GM19239 (cell line): ENCODE results near the gene PRKAR1A.
A peak's percentile ranks its signal among the peaks of the same experiment; 100 is the strongest.
"Not testable (repeated sequence)": the region's sequence is repeated elsewhere in the genome, so short reads cannot be mapped to it uniquely, and the experiment has no call there.

Source experiments
- DNase-seq: peaks from one replicate; pipeline ENCODE4 v3.0.0; 2011; ENCODE audit warnings: low spot score; ENCODE audit not compliant: insufficient read length
- FAIRE-seq: peaks from 2 replicates; lab custom pipeline; 2011; peaks lifted over from hg19 to GRCh38; lab: Jason Lieb, UNC

Gene PRKAR1A

GRCh38 chr17:68509141-68510057 lies 2.8 kb upstream of the PRKAR1A start:
- no peak for DNase-seq
- no peak for FAIRE-seq

GRCh38 chr17:68511254-68511670 lies 968 bp upstream of the PRKAR1A start:
- DNase-seq (no peak), FAIRE-seq (no peak)

GRCh38 chr17:68511671-68512246 lies 471 bp upstream of the PRKAR1A start:
- FAIRE-seq, result no peak
- DNase-seq, result peak; percentile 46

- FAIRE-seq, result peak; percentile 23
- no peak for DNase-seq
Measured at GRCh38 chr17:68512960-68513474, 787 bp downstream of the PRKAR1A start.

GRCh38 chr17:68513932-68514331 lies 1.7 kb downstream of the PRKAR1A start:
- FAIRE-seq (peak; percentile 4), DNase-seq (no peak)

- FAIRE-seq (no peak), DNase-seq (no peak)
Measured at GRCh38 chr17:68514831-68515635, 2.8 kb downstream of the PRKAR1A start.

GRCh38 chr17:68516732-68517131 lies 4.5 kb downstream of the PRKAR1A start:
- DNase-seq, result no peak
- FAIRE-seq, result no peak

- DNase-seq, FAIRE-seq: not testable (repeated sequence)
Measured at GRCh38 chr17:68517605-68518004, 5.4 kb downstream of the PRKAR1A start.

- no peak for FAIRE-seq
- no peak for DNase-seq
Measured at GRCh38 chr17:68518063-68518815, 6.0 kb downstream of the PRKAR1A start.

- not testable (repeated sequence) for DNase-seq, FAIRE-seq
Measured at GRCh38 chr17:68519051-68519450, 6.8 kb downstream of the PRKAR1A start.

- no peak for FAIRE-seq
- no peak for DNase-seq
Measured at GRCh38 chr17:68519911-68520310, 7.7 kb downstream of the PRKAR1A start.

GRCh38 chr17:68522266-68522665 lies 10.0 kb downstream of the PRKAR1A start:
- FAIRE-seq (no peak), DNase-seq (no peak)

- FAIRE-seq (no peak), DNase-seq (no peak)
Measured at GRCh38 chr17:68526548-68526947, 14.3 kb downstream of the PRKAR1A start.

GRCh38 chr17:68527314-68527713 lies 15.1 kb downstream of the PRKAR1A start:
- FAIRE-seq, result no peak
- DNase-seq, result no peak

GRCh38 chr17:68531252-68531651 lies 19.0 kb downstream of the PRKAR1A start:
- FAIRE-seq (no peak), DNase-seq (no peak)

- no peak for DNase-seq
- no peak for FAIRE-seq
Measured at GRCh38 chr17:68532826-68533225, 20.6 kb downstream of the PRKAR1A start.

GRCh38 chr17:68533887-68534694 lies 21.9 kb downstream of the PRKAR1A start:
- FAIRE-seq (no peak), DNase-seq (no peak)

- no peak for FAIRE-seq
- DNase-seq, result no peak
Measured at GRCh38 chr17:68534695-68535088, 22.5 kb downstream of the PRKAR1A start.

- DNase-seq (no peak), FAIRE-seq (no peak)
Measured at GRCh38 chr17:68535922-68536321, 23.7 kb downstream of the PRKAR1A start.
